PC-3 (cell line): ENCODE data around the gene FURIN.

Source experiments
- CTCF ChIP-seq: fragments of 300-600 bp; sonication (generic); conservative IDR thresholded peaks from 2 replicates; pipeline ENCODE4 v1.5.1; 2017; ENCODE audit warnings: antibody characterized with exemption, low read depth, mild to moderate bottlenecking, low read length
- EZH2 ChIP-seq: fragments of 300-600 bp; sonication (generic); IDR thresholded peaks from one replicate; pipeline ENCODE4 v1.6.1; 2017; ENCODE audit warnings: antibody characterized with exemption, mild to moderate bottlenecking, low read length; ENCODE audit not compliant: unreplicated experiment

GRCh38 chr15:90902840-90903732, 34.7 kb downstream of the FURIN start, which contains the start of gene MAN2A2:
- no peak for TF ChIP-seq EZH2
- no peak for TF ChIP-seq CTCF
